Measurements from ENCODE around the gene ADAMTS2. TPM values are rescaled to one million over a fixed set of nuclear protein-coding genes. Genes with fewer than 3 reads are reported as not detected.

Gene ADAMTS2
- total and polyA plus RNA-seq, 2 of the 8 experiments (the other 6 are each of a cell fraction or from before 2014, with no cell fraction given): 6.6 to 7.3 TPM

- no peak overlapping the region for H4K8ac ChIP-seq (ENCODE audit: extremely low read depth, insufficient read depth, low read length)
- H2BK5ac ChIP-seq (ENCODE audit: low read depth, low read length): no peak overlapping the region
- no peak overlapping the region for H3K23ac ChIP-seq (ENCODE audit: insufficient read length)
- H3K36me3 ChIP-seq (ENCODE audit: control insufficient read depth in 2 of 4, insufficient read depth in 4 of 4, low read length in 3 of 4): no peaks in the 10 kb centered on the region
- no peak overlapping the region for H3K27ac ChIP-seq (ENCODE audit: low read depth, low read length)
- H3K4ac ChIP-seq (replicated peaks; ENCODE audit: insufficient read length, low read depth, low read length): no peak overlapping the region
- H3K23me2 ChIP-seq (ENCODE audit: low read depth, low read length): no peaks in the 10 kb centered on the region
- CTCF ChIA-PET (ENCODE audit: partially characterized antibody): interaction anchor here (0.6 to 8.3 kb wide), 16 partner anchors 10 to 452 kb away, joined by 3 to 94 read pairs (median 3); no protein-coding TSS in a partner anchor
- H3K4me3 ChIP-seq (ENCODE audit: extremely low read depth in 1 of 4, insufficient read depth in 2 of 4, low read depth in 3 of 4, low read length in 4 of 4): no peak overlapping the region
- no peaks in the 10 kb centered on the region for H3K79me1 ChIP-seq (ENCODE audit: low read depth, low read length)
- H3K18ac ChIP-seq (ENCODE audit: extremely low read depth, low read length): no peak overlapping the region
- peaks cover 0 to 20% (median 11%) of the 10 kb centered on the region in 4 experiments; a peak in 6 of 7 replicates for H3K4me1 ChIP-seq (replicated peaks in 1 of 4; ENCODE audit: control insufficient read depth in 3 of 4, insufficient read depth in 4 of 4, low read length in 3 of 4)
- DNase-seq (ENCODE audit: low read depth in 1 of 2, low spot score in 2 of 2) (peak in 1 of 2 experiments; percentile 34), FAIRE-seq (no peak)
- no peak overlapping the region for H3K4me2 ChIP-seq (ENCODE audit: insufficient read depth in 1 of 2, low read depth in 2 of 2, low read length in 2 of 2)
- POLR2A ChIA-PET (ENCODE audit: partially characterized antibody): no interaction called here
- no peak overlapping the region for H4K5ac ChIP-seq (ENCODE audit: insufficient read length, low read depth, low read length)
- no peak overlapping the region for H2AK5ac ChIP-seq (ENCODE audit: low read depth, low read length)
- no peak overlapping the region for H3K9ac ChIP-seq (replicated peaks in 1 of 4; ENCODE audit: extremely low read depth in 1 of 4, low read depth in 3 of 4, low read length in 3 of 4)
- H3K9me3 ChIP-seq (ENCODE audit: insufficient read depth in 2 of 2, low read depth in 1 of 2, low read length in 1 of 2): no peaks in the 10 kb centered on the region
- H3K14ac ChIP-seq (ENCODE audit: insufficient read length): no peak overlapping the region
- H2BK12ac ChIP-seq (ENCODE audit: low read depth, low read length): no peak overlapping the region
- H2BK20ac ChIP-seq (ENCODE audit: low read length): no peak overlapping the region
- H3K79me2 ChIP-seq (ENCODE audit: control insufficient read depth in 1 of 2, insufficient read depth in 2 of 2, low read length in 2 of 2): no peaks in the 10 kb centered on the region
- WGBS, 2 experiments (ENCODE audit: extremely low coverage in 1 of 2, insufficient coverage in 1 of 2, insufficient read length in 1 of 2, insufficient replicate concordance in 2 of 2, low coverage in 1 of 2, low lambda C conversion rate in 2 of 2, missing lambda C conversion rate in 1 of 2): 91% methylated on average over 25 of the region's 30 CpGs; no CpG with 5 or more reads in 1 of the 2 experiments
- no peaks in the 10 kb centered on the region for H3K27me3 ChIP-seq (replicated peaks in 1 of 4; ENCODE audit: control insufficient read depth in 3 of 4, extremely low read depth in 1 of 4, insufficient read depth in 3 of 4, low read length in 3 of 4)
- no peak overlapping the region for H3K56ac ChIP-seq (replicated peaks; ENCODE audit: insufficient read length, low read depth, low read length)
- H2BK15ac ChIP-seq (ENCODE audit: low read length): no peak overlapping the region
- H4K20me1 ChIP-seq (replicated peaks in 1 of 2; ENCODE audit: control insufficient read depth in 1 of 2, insufficient read depth in 2 of 2, low read length in 2 of 2): no peaks in the 10 kb centered on the region
- no peak overlapping the region for H2AFZ ChIP-seq (ENCODE audit: low read length)
- H2BK120ac ChIP-seq (replicated peaks; ENCODE audit: low read depth, low read length): no peak overlapping the region
- no peak overlapping the region for H4K91ac ChIP-seq (replicated peaks; ENCODE audit: insufficient read length, low read length)
- TF ChIP-seq GTF2F1 (IDR thresholded peaks at IDR 0.05; ENCODE audit: borderline replicate concordance, low read depth, low read length) (no peak), HDAC2 (IDR thresholded peaks at IDR 0.05; ENCODE audit: borderline replicate concordance in 1 of 2, low read depth in 2 of 2, low read length in 2 of 2) (no peak), ATF2 (IDR thresholded peaks at IDR 0.05; ENCODE audit: low read length) (no peak), CEBPB (IDR thresholded peaks at IDR 0.05; ENCODE audit: low read depth, low read length) (no peak), RNF2 (IDR thresholded peaks at IDR 0.05; ENCODE audit: borderline replicate concordance, low read depth, low read length, missing control alignments, poor library complexity, severe bottlenecking) (no peak), SP4 (IDR thresholded peaks at IDR 0.05; ENCODE audit: low read length) (no peak)
These were observed 82.9 kb downstream of the ADAMTS2 start for GRCh38 chr5:179262126-179262920.
